ENCODE data around the gene HIF3A.

DNA sequence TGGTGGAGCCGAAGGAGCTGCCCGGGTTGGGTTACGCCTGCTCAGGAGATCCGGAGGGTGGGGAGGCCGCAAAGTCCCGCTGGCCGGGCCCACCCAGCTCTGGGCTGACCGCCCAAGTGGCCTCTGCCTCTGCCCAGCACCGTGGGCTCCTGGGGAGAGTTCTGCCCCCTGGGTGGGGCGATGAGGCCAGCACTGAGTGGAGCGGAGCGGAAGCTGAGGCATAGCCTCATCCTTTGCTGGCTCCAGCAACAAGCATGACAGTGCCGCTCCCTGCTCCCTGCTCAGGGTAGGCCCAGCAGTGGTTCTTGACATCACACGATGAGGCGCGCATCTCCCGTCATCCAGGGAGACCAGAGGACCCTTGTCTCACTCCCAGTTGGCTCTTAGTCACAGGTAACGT, 94.0 kb downstream of the HIF3A start:
- TF ChIP-seq, protein P1, sequence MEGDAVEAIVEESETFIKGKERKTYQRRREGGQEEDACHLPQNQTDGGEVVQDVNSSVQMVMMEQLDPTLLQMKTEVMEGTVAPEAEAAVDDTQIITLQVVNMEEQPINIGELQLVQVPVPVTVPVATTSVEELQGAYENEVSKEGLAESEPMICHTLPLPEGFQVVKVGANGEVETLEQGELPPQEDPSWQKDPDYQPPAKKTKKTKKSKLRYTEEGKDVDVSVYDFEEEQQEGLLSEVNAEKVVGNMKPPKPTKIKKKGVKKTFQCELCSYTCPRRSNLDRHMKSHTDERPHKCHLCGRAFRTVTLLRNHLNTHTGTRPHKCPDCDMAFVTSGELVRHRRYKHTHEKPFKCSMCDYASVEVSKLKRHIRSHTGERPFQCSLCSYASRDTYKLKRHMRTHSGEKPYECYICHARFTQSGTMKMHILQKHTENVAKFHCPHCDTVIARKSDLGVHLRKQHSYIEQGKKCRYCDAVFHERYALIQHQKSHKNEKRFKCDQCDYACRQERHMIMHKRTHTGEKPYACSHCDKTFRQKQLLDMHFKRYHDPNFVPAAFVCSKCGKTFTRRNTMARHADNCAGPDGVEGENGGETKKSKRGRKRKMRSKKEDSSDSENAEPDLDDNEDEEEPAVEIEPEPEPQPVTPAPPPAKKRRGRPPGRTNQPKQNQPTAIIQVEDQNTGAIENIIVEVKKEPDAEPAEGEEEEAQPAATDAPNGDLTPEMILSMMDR (optimal IDR thresholded peaks at IDR 0.05 in 1 of 3, IDR thresholded peaks at IDR 0.05 in 1 of 3, conservative IDR thresholded peaks at IDR 0.05 in 1 of 3; ENCODE audit: extremely low read depth in 1 of 3, insufficient read depth in 2 of 3, low read length in 3 of 3), result no peak
- TF ChIP-seq EZH2 (IDR thresholded peaks at IDR 0.05; ENCODE audit: low read length), result no peak

Measured in keratinocyte (primary cell).